Duodenal mucosa (tissue), 2 donors: ENCODE data around the gene TFCP2L1.

ENCODE experiments used
- H3K27ac ChIP-seq: one replicate; pipeline ENCODE4 v1.7.0; 2013; ENCODE audit warnings: low read depth, low read length
- H3K27me3 ChIP-seq, 2 donors: one replicate each; pipeline ENCODE4 v1.7.0; 2013; ENCODE audit warnings: low read length in 2 of 2, control low read depth in 1 of 2; ENCODE audit not compliant: insufficient read depth in 2 of 2, control insufficient read depth in 1 of 2
- H3K36me3 ChIP-seq, 2 donors: one replicate each; pipeline ENCODE4 v1.7.0; 2013; ENCODE audit warnings: low read length in 2 of 2, control low read depth in 1 of 2; ENCODE audit not compliant: insufficient read depth in 2 of 2, control insufficient read depth in 1 of 2
- H3K4me1 ChIP-seq, 2 donors: one replicate each; pipeline ENCODE4 v1.7.0; 2013; ENCODE audit warnings: low read length in 2 of 2, control low read depth in 1 of 2; ENCODE audit not compliant: insufficient read depth in 2 of 2, control insufficient read depth in 1 of 2
- H3K4me3 ChIP-seq, 2 donors: one replicate each; pipeline ENCODE4 v1.7.0; 2013; ENCODE audit warnings: low read length in 2 of 2, low read depth in 1 of 2
- H3K9ac ChIP-seq, 2 donors: one replicate each; pipeline ENCODE4 v1.7.0; 2013; ENCODE audit warnings: low read length in 2 of 2, low read depth in 1 of 2
- H3K9me3 ChIP-seq, 2 donors: one replicate each; pipeline ENCODE4 v1.7.0; 2013; ENCODE audit warnings: low read length in 2 of 2, control low read depth in 1 of 2; ENCODE audit not compliant: control insufficient read depth in 1 of 2

TFCP2L1 gene

GRCh38 chr2:121254748-121255147, 30.3 kb downstream of the TFCP2L1 start:
- peak overlapping the region; percentile 35 for H3K27ac ChIP-seq
- peak overlapping the region in 1 of 2 donors; percentile 5 for H3K9ac ChIP-seq

GRCh38 chr2:121253674-121254240, 31.2 kb downstream of the TFCP2L1 start:
- H3K9ac ChIP-seq: no peak overlapping the region
- H3K4me1 ChIP-seq: no peaks in the 10 kb centered on the region
- no peaks in the 10 kb centered on the region for H3K9me3 ChIP-seq
- H3K27ac ChIP-seq: no peak overlapping the region
- no peak overlapping the region for H3K4me3 ChIP-seq
- no peaks in the 10 kb centered on the region for H3K27me3 ChIP-seq
- H3K36me3 ChIP-seq: no peaks in the 10 kb centered on the region

More at GRCh38 chr2:121254748-121255147, 30.3 kb downstream of the TFCP2L1 start:
- Histone ChIP-seq H3K4me3 (no peak overlapping the region), H3K4me1 (no peaks in the 10 kb centered on the region), H3K9me3 (no peaks in the 10 kb centered on the region), H3K36me3 (no peaks in the 10 kb centered on the region), H3K27me3 (no peaks in the 10 kb centered on the region)

- H3K27me3 ChIP-seq: no peaks in the 10 kb centered on the region
- H3K9me3 ChIP-seq: no peaks in the 10 kb centered on the region
- H3K4me1 ChIP-seq: no peaks in the 10 kb centered on the region
- H3K27ac ChIP-seq: no peak overlapping the region
- no peak overlapping the region for H3K9ac ChIP-seq
- H3K36me3 ChIP-seq: no peaks in the 10 kb centered on the region
- no peak overlapping the region for H3K4me3 ChIP-seq
Observed at GRCh38 chr2:121253021-121253673, 31.9 kb downstream of the TFCP2L1 start.

DNA sequence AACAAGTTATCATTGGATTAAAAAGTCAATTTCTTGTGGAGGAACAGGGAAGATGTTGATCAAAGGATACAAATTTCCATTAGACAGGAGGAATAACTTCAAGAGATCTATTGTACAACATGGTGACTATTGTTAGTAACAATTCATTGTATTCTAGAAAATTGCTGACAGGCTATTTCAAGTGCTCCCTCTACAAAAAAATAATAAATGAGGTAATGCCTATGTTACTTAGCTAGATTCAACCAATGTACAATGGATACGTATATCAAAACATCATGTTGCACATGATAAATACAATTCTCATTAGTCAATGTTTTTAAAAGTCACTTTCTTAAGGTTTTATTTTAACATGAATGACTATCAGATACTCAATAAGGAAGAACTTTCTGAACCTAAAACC, 33.5 kb downstream of the TFCP2L1 start:
- no peak overlapping the region for H3K9ac ChIP-seq
- no peaks in the 10 kb centered on the region for H3K27me3 ChIP-seq
- no peaks in the 10 kb centered on the region for H3K4me1 ChIP-seq
- no peak overlapping the region for H3K4me3 ChIP-seq
- H3K36me3 ChIP-seq: no peaks in the 10 kb centered on the region
- no peak overlapping the region for H3K27ac ChIP-seq
- no peaks in the 10 kb centered on the region for H3K9me3 ChIP-seq

GRCh38 chr2:121248766-121249343, 36.1 kb downstream of the TFCP2L1 start:
- Histone ChIP-seq H3K27ac (no peak overlapping the region), H3K4me3 (no peak overlapping the region), H3K36me3 (no peaks in the 10 kb centered on the region), H3K9ac (no peak overlapping the region), H3K27me3 (no peaks in the 10 kb centered on the region), H3K4me1 (no peaks in the 10 kb centered on the region), H3K9me3 (no peaks in the 10 kb centered on the region)

GRCh38 chr2:121247971-121248370, 37.0 kb downstream of the TFCP2L1 start:
- H3K9ac ChIP-seq: no peak overlapping the region
- H3K4me1 ChIP-seq: no peaks in the 10 kb centered on the region
- H3K36me3 ChIP-seq: no peaks in the 10 kb centered on the region
- no peaks in the 10 kb centered on the region for H3K9me3 ChIP-seq
- no peak overlapping the region for H3K27ac ChIP-seq
- no peak overlapping the region for H3K4me3 ChIP-seq
- H3K27me3 ChIP-seq: no peaks in the 10 kb centered on the region

DNA sequence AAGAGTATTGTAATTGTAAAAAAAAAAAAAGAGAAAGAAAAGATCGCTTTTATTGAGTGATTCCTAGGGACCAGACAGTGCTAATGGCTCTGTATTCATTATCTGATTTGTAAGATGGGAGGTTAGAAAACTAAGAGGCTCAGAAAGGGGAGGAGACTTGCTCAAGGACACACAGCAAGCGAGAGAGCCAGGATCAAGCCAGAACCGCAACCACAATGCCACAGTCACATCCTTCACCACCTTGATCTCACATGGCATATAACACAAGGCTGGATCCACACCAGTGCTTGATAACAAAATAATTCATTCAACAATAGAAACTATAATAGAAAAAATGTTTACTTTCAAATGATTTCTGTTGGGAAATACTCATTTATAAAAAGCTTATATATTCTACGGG, 37.5 kb downstream of the TFCP2L1 start:
- Histone ChIP-seq H3K4me1 (no peaks in the 10 kb centered on the region), H3K27me3 (no peaks in the 10 kb centered on the region), H3K4me3 (no peak overlapping the region), H3K9me3 (no peaks in the 10 kb centered on the region), H3K36me3 (no peaks in the 10 kb centered on the region), H3K9ac (no peak overlapping the region), H3K27ac (no peak overlapping the region)

- Histone ChIP-seq H3K9me3 (no peaks in the 10 kb centered on the region), H3K27ac (no peak overlapping the region), H3K4me1 (no peaks in the 10 kb centered on the region), H3K27me3 (no peaks in the 10 kb centered on the region), H3K36me3 (no peaks in the 10 kb centered on the region), H3K4me3 (no peak overlapping the region), H3K9ac (no peak overlapping the region)
Observed at GRCh38 chr2:121246704-121247255, 38.2 kb downstream of the TFCP2L1 start.

DNA sequence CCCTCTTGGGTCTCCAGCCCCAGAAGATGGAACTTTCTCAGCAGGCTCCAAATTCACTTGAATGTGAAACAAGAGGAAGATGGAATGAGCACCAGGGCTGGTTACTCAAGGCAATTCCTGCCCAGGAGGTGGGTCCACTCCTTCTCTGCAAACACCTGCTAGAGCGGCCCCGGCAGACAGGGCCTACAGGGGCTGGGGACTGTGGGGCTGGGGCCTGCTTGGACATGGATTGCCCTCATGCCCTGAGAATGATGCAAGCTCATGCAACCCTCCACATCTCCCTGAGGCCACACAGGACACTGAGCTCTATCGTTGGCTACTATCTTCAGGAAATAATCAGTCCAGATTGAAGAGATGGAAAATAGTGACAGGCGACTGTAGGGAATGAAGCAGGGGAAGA, 39.1 kb downstream of the TFCP2L1 start:
- no peaks in the 10 kb centered on the region for H3K27me3 ChIP-seq
- H3K9me3 ChIP-seq: no peaks in the 10 kb centered on the region
- H3K27ac ChIP-seq: no peak overlapping the region
- H3K36me3 ChIP-seq: no peaks in the 10 kb centered on the region
- no peaks in the 10 kb centered on the region for H3K4me1 ChIP-seq
- H3K4me3 ChIP-seq: no peak overlapping the region
- H3K9ac ChIP-seq: no peak overlapping the region

DNA sequence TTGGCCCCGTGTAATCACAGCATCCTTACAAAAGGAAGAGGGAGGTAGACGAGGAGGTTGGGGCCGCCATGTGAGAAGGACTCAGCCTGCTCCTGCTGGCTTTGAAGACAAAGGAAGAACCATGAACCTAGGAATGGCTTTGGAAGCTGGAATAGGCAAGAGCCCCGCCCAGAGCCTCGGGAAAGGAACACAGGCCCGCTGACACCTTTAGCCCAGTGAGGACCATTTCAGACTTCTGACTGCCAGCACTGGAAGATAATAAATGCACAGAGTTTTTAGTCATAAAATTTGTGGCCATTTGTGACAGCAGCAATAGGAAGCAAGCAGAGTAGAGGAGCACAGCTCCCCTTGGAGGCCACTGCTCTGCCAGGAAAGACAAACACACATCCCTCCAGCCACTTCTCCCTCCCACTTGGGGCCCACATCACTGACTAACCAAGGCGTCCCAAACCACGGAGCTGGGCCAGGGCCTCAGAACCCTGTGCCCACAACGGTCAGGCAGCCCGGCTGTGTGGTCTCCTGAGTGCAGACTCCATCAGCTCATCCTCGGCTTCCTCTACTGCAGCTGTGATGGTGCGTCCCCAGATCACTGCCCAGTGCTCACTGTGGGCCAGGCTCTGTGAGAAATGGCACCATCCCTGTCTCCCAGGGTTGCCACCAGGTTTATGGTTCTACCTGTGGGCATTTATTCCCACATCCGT, 39.7 kb downstream of the TFCP2L1 start:
- H3K4me3 ChIP-seq: no peak overlapping the region
- H3K9me3 ChIP-seq: no peaks in the 10 kb centered on the region
- no peaks in the 10 kb centered on the region for H3K27me3 ChIP-seq
- H3K36me3 ChIP-seq: no peaks in the 10 kb centered on the region
- H3K9ac ChIP-seq: no peak overlapping the region
- no peaks in the 10 kb centered on the region for H3K4me1 ChIP-seq
- H3K27ac ChIP-seq: no peak overlapping the region
